Liver (tissue), 9 donors: ENCODE data around the gene KMT2B. TPM values are rescaled to one million over a fixed set of nuclear protein-coding genes. Genes with fewer than 3 reads are reported as not detected.

Experiments used
- DNase-seq: peaks from one replicate; pipeline ENCODE4 v3.0.0-alpha.2; 2017; ENCODE audit warnings: low spot score
- H3K27ac ChIP-seq, 2 donors: one replicate each; pipeline ENCODE4 v1.7.0; 2013; ENCODE audit warnings: inconsistent platforms in 2 of 2, low read length in 2 of 2, control low read depth in 1 of 2, low read depth in 1 of 2, mild to moderate bottlenecking in 1 of 2
- H3K27me3 ChIP-seq, 4 donors: one replicate each; pipeline versions ENCODE4 v1.6.1 to v1.7.0; 2013; ENCODE audit warnings: low read length in 3 of 4, inconsistent platforms in 1 of 4, mild to moderate bottlenecking in 1 of 4, moderate library complexity in 1 of 4; ENCODE audit not compliant: control insufficient read depth in 4 of 4, insufficient read depth in 4 of 4
- H3K36me3 ChIP-seq, 4 donors: one replicate each; pipeline versions ENCODE4 v1.6.1 to v1.7.0; 2013; ENCODE audit warnings: low read length in 3 of 4, mild to moderate bottlenecking in 3 of 4, low read depth in 1 of 4, moderate library complexity in 1 of 4; ENCODE audit not compliant: control insufficient read depth in 4 of 4, insufficient read depth in 3 of 4
- H3K4me1 ChIP-seq, 4 donors: one replicate each; pipeline versions ENCODE4 v1.6.1 to v1.7.0; 2013; ENCODE audit warnings: low read length in 3 of 4, mild to moderate bottlenecking in 3 of 4, moderate library complexity in 1 of 4; ENCODE audit not compliant: control insufficient read depth in 4 of 4, insufficient read depth in 4 of 4
- H3K4me3 ChIP-seq, 3 donors: one replicate each; pipeline versions ENCODE4 v1.6.1 to v1.7.0; 2013; ENCODE audit warnings: low read length in 3 of 3, control low read depth in 1 of 3, low read depth in 1 of 3, mild to moderate bottlenecking in 1 of 3
- H3K9ac ChIP-seq, 2 donors: one replicate each; pipeline ENCODE4 v1.7.0; 2013; ENCODE audit warnings: low read length in 2 of 2, mild to moderate bottlenecking in 2 of 2, moderate library complexity in 2 of 2, control low read depth in 1 of 2, low read depth in 1 of 2
- H3K9me3 ChIP-seq, 4 donors: one replicate each; pipeline versions ENCODE4 v1.6.1 to v1.7.0; 2013; ENCODE audit warnings: low read length in 3 of 4; ENCODE audit not compliant: control insufficient read depth in 4 of 4
- ATF3 ChIP-seq: IDR thresholded peaks from 2 replicates; pipeline ENCODE4 v1.6.1; 2016; ENCODE audit warnings: antibody characterized with exemption
- CTCF ChIP-seq: fragments of 150-350 bp; IDR thresholded peaks from 2 replicates; pipeline ENCODE4 v1.5.1; 2017; ENCODE audit warnings: improper control_type of control experiment, low read depth, low read length; ENCODE audit not compliant: missing input control
- EGR1 ChIP-seq, 2 donors: IDR thresholded peaks; 2 replicates each; pipeline ENCODE4 v1.6.1; 2016 to 2018; ENCODE audit warnings: antibody characterized with exemption in 2 of 2, low read depth in 2 of 2
- FOXA1 ChIP-seq: IDR thresholded peaks from 2 replicates; pipeline ENCODE4 v1.6.1; 2016; ENCODE audit warnings: antibody characterized with exemption
- FOXA2 ChIP-seq: IDR thresholded peaks from 2 replicates; pipeline ENCODE4 v1.6.1; 2016; ENCODE audit warnings: antibody characterized with exemption
- GABPA ChIP-seq, 2 donors: IDR thresholded peaks in 1 of 2; conservative IDR thresholded peaks in 1 of 2; 2 replicates each; pipeline ENCODE4 v1.6.1; 2016; ENCODE audit warnings: antibody characterized with exemption in 2 of 2, mild to moderate bottlenecking in 1 of 2, moderate library complexity in 1 of 2
- HNF4A ChIP-seq, 2 donors: conservative IDR thresholded peaks; 2 replicates each; pipeline ENCODE4 v1.6.1; 2016; ENCODE audit warnings: antibody characterized with exemption in 2 of 2, mild to moderate bottlenecking in 2 of 2
- HNF4G ChIP-seq: IDR thresholded peaks from 2 replicates; pipeline ENCODE4 v1.6.1; 2016; ENCODE audit warnings: antibody characterized with exemption
- JUND ChIP-seq, 2 donors: IDR thresholded peaks; 2 replicates each; pipeline ENCODE4 v1.6.1; 2016; ENCODE audit warnings: antibody characterized with exemption in 2 of 2
- MAX ChIP-seq: IDR thresholded peaks from 2 replicates; pipeline ENCODE4 v1.6.1; 2016; ENCODE audit warnings: antibody characterized with exemption
- NR2F2 ChIP-seq: IDR thresholded peaks from 2 replicates; pipeline ENCODE4 v1.6.1; 2016; ENCODE audit warnings: antibody characterized with exemption
- RAD21 ChIP-seq, 2 donors: IDR thresholded peaks; 2 replicates each; pipeline ENCODE4 v1.6.1; 2016; ENCODE audit warnings: antibody characterized with exemption in 2 of 2, mild to moderate bottlenecking in 2 of 2
- REST ChIP-seq: IDR thresholded peaks from 2 replicates; pipeline ENCODE4 v1.6.1; 2016; ENCODE audit warnings: antibody characterized with exemption, mild to moderate bottlenecking
- RXRA ChIP-seq, 2 donors: IDR thresholded peaks; 2 replicates each; pipeline ENCODE4 v1.6.1; 2017 to 2018; ENCODE audit warnings: antibody characterized with exemption in 2 of 2, mild to moderate bottlenecking in 1 of 2
- SP1 ChIP-seq: IDR thresholded peaks from 2 replicates; pipeline ENCODE4 v1.6.1; 2018; ENCODE audit warnings: antibody characterized with exemption, mild to moderate bottlenecking
- TAF1 ChIP-seq: conservative IDR thresholded peaks from 2 replicates; pipeline ENCODE4 v1.6.1; 2016; ENCODE audit warnings: antibody characterized with exemption, mild to moderate bottlenecking
- YY1 ChIP-seq: IDR thresholded peaks from 2 replicates; pipeline ENCODE4 v1.6.1; 2016; ENCODE audit warnings: antibody characterized with exemption, mild to moderate bottlenecking
- ZBTB33 ChIP-seq: IDR thresholded peaks from 2 replicates; pipeline ENCODE4 v1.6.1; 2016; ENCODE audit warnings: antibody characterized with exemption
- WGBS: extraction: QIAGEN DNeasy Blood & Tissue Kit; methylation state at CpG from one replicate; pipeline ENCODE4 v1.1.7; 2013; 5-methylcytosine and 5-hydroxymethylcytosine counted together
- polyA plus RNA-seq, 2 donors: library from polyadenylated mRNA; stranded (reverse) in 1 of 2; unstranded in 1 of 2; fragments of 200-250 nt in 1 of 2; fragments of >200 nt in 1 of 2; fragmentation: Nextera tagmentation in 1 of 2; extraction: Ambion mirVana in 1 of 2; gene quantifications; one replicate each; pipeline versions ENCODE4 v1.2.1 to v1.2.3, GENCODE V29; 2013 to 2015
- total RNA-seq, 2 donors: library from RNA; depleted of rRNA; stranded (reverse); fragments of >200 nt; gene quantifications; one replicate each; pipeline ENCODE4 v1.2.3, GENCODE V29; 2014
- donor health status: healthy.
- donor health status: healthy.
- donor health status: healthy.
- donor health status: healthy.
- donor health status: healthy.

Gene KMT2B
- total and polyA plus RNA-seq, 4 donors = 3.7 to 12.1 (median 8.3) TPM

- Histone ChIP-seq H3K4me3 (no peak overlapping the region), H3K9me3 (no peaks in the 10 kb centered on the region), H3K4me1 (peaks cover 9 to 29% (median 20%) of the 10 kb centered on the region in 4 donors), H3K27me3 (no peaks in the 10 kb centered on the region), H3K9ac (no peak overlapping the region), H3K27ac (no peak overlapping the region), H3K36me3 (no peaks in the 10 kb centered on the region)
- no peak for TF ChIP-seq SP1
- no peak for TF ChIP-seq RAD21 (IDR thresholded peaks at IDR 0.05)
- TF ChIP-seq GABPA (IDR thresholded peaks at IDR 0.05 in 1 of 2, conservative IDR thresholded peaks at IDR 0.05 in 1 of 2) = no peak
- TF ChIP-seq CTCF = no peak
- no peak for TF ChIP-seq FOXA2
- no peak for TF ChIP-seq YY1
- TF ChIP-seq HNF4A (conservative IDR thresholded peaks at IDR 0.05) = no peak
- no peak for TF ChIP-seq MAX
- TF ChIP-seq ATF3 = no peak
- TF ChIP-seq FOXA1 = no peak
- TF ChIP-seq ZBTB33 = no peak
- TF ChIP-seq NR2F2 = no peak
- no peak for TF ChIP-seq JUND (IDR thresholded peaks at IDR 0.05)
- TF ChIP-seq HNF4G = no peak
- no peak for DNase-seq
- 81% methylated on average over 14 of the region's 14 CpGs for WGBS
Measured at GRCh38 chr19:35714601-35715354, 3.0 kb upstream of the KMT2B start.

- WGBS = 92% methylated on average over 7 of the region's 7 CpGs
- Histone ChIP-seq H3K9me3 (no peaks in the 10 kb centered on the region), H3K36me3 (peaks cover 0 to 4% (median 3%) of the 10 kb centered on the region in 4 donors), H3K27ac (no peak overlapping the region), H3K4me3 (no peak overlapping the region), H3K4me1 (peaks cover 12 to 34% (median 24%) of the 10 kb centered on the region in 4 donors), H3K9ac (no peak overlapping the region), H3K27me3 (no peaks in the 10 kb centered on the region)
- DNase-seq = no peak
- TF ChIP-seq REST (no peak), YY1 (no peak), ZBTB33 (no peak), EGR1 (IDR thresholded peaks at IDR 0.05; ENCODE audit: low read depth in 2 of 2) (no peak), TAF1 (no peak), SP1 (no peak), FOXA1 (no peak), JUND (IDR thresholded peaks at IDR 0.05) (no peak), ATF3 (no peak), FOXA2 (no peak), RXRA (IDR thresholded peaks at IDR 0.05) (no peak), RAD21 (IDR thresholded peaks at IDR 0.05) (no peak), GABPA (IDR thresholded peaks at IDR 0.05 in 1 of 2, conservative IDR thresholded peaks at IDR 0.05 in 1 of 2) (no peak), CTCF (no peak)
Measured at GRCh38 chr19:35715355-35715809, 2.4 kb upstream of the KMT2B start.
